Fibroblast of lung (primary cell): ENCODE results near the gene MPP2. TPM values are rescaled to one million over a fixed set of nuclear protein-coding genes. Genes with fewer than 3 reads are reported as not detected.

Source experiments
- DNase-seq, 2 donors: peaks; one replicate each; pipeline versions ENCODE4 v3.0.0 to v3.0.0-alpha.2; 2010; ENCODE audit warnings: low read depth in 2 of 2
- H2AFZ ChIP-seq: 2 replicates; pipeline ENCODE4 v1.5.1; 2012; ENCODE audit warnings: low read length, control low read depth, inconsistent platforms
- H3K27ac ChIP-seq: 2 replicates; pipeline ENCODE4 v1.5.1; 2011; ENCODE audit warnings: low read length, control low read depth; ENCODE audit not compliant: insufficient read depth
- H3K27me3 ChIP-seq: 2 replicates; pipeline ENCODE4 v1.5.1; 2011; ENCODE audit warnings: mild to moderate bottlenecking, low read length; ENCODE audit not compliant: control insufficient read depth, insufficient read depth
- H3K36me3 ChIP-seq: 2 replicates; pipeline ENCODE4 v1.5.1; 2011; ENCODE audit warnings: low read length; ENCODE audit not compliant: control insufficient read depth, insufficient read depth
- H3K4me1 ChIP-seq: 2 replicates; pipeline ENCODE4 v1.5.1; 2011; ENCODE audit warnings: low read length; ENCODE audit not compliant: control insufficient read depth, insufficient read depth; ENCODE audit errors: extremely low read depth
- H3K4me2 ChIP-seq: 2 replicates; pipeline ENCODE4 v1.5.1; 2011; ENCODE audit warnings: low read length, control low read depth; ENCODE audit not compliant: insufficient read depth; ENCODE audit errors: extremely low read depth
- H3K4me3 ChIP-seq, 4 experiments: fragments of 200-600 bp in 1 of 4; sonication (generic) in 1 of 4; replicated peaks in 1 of 4; 2 replicates each; pipeline ENCODE4 v1.5.1; 2011 to 2016; ENCODE audit warnings: low read length in 4 of 4, low read depth in 3 of 4, mild to moderate bottlenecking in 3 of 4, control low read depth in 2 of 4, inconsistent platforms in 1 of 4, mixed read lengths in 1 of 4; ENCODE audit not compliant: insufficient read depth in 1 of 4; ENCODE audit errors: control extremely low read depth in 1 of 4
- H3K79me2 ChIP-seq: 2 replicates; pipeline ENCODE4 v1.5.1; 2012; ENCODE audit warnings: mild to moderate bottlenecking, low read length, inconsistent platforms; ENCODE audit not compliant: control insufficient read depth, insufficient read depth
- H3K9ac ChIP-seq: 2 replicates; pipeline ENCODE4 v1.5.1; 2011; ENCODE audit warnings: mild to moderate bottlenecking, low read length, control low read depth; ENCODE audit not compliant: insufficient read depth
- H3K9me3 ChIP-seq: 2 replicates; pipeline ENCODE4 v1.5.1; 2012; ENCODE audit warnings: low read depth, low read length; ENCODE audit not compliant: control insufficient read depth, insufficient read depth
- H4K20me1 ChIP-seq: 2 replicates; pipeline ENCODE4 v1.5.1; 2011; ENCODE audit warnings: low read length; ENCODE audit not compliant: control insufficient read depth, insufficient read depth; ENCODE audit errors: extremely low read depth
- EZH2 ChIP-seq: IDR thresholded peaks from 2 replicates; pipeline ENCODE4 v1.5.1; 2012; ENCODE audit warnings: low read length, control low read depth, mild to moderate bottlenecking; ENCODE audit errors: missing control alignments
- polyA plus RNA-seq, 2 donors: library from polyadenylated mRNA; depleted of rRNA in 1 of 2; stranded (reverse) in 1 of 2; unstranded in 1 of 2; fragments of >200 nt; gene quantifications; 2 replicates each; pipeline ENCODE4 v1.2.1, GENCODE V29; 2011 to 2012; ENCODE audit warnings: missing spikeins in 1 of 2
- total RNA-seq: library from RNA; depleted of rRNA; stranded (reverse); fragments of >200 nt; gene quantifications from 2 replicates; pipeline ENCODE4 v1.2.1, GENCODE V29; 2014
- TF ChIP-seq, protein P1 (sequence below), 2 donors: IDR thresholded peaks in 1 of 2; conservative IDR thresholded peaks in 1 of 2; 1 replicate in 1 of 2; 2 replicates in 1 of 2; pipeline ENCODE4 v1.5.1; 2011 to 2012; ENCODE audit warnings: low read length in 2 of 2, control low read depth in 1 of 2, inconsistent platforms in 1 of 2, low read depth in 1 of 2, mild to moderate bottlenecking in 1 of 2

MPP2 gene
- total and polyA plus RNA-seq, 2 donors (not counting 1 experiment from before 2014, with no cell fraction given): 1.2 to 2.1 TPM

DNA sequence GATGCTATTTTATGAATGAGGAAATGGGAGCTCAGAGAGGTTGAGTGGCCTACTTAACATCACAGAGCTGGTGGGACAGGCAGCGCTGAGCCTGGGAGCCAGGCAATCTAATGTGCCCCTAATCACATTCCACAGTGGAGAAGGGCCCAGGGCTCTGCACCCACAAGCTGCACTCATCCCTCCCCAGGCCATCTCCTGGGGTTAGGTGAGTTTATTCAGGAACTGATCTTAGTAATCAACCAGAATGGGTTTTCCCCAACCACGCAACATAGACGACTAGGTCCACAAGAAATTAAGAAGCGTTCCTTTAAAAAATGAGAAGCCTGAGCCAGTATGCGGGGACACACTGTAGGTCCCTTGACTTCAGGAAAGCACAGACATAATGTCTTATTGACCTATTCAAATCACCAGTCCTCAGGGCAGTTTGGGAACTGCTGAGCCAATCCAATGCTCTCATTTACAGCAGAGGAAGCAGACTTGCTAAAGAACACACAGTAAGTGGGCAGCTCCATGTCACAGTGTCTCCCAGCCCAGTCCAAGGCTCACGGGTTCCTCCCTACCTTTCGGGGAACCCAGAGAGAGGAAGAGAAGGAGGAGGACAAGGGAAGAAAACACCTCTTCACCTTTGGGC lies 76.7 kb downstream of the MPP2 start:
- no peak overlapping the region for H3K4me3 ChIP-seq
- H3K27me3 ChIP-seq: no peaks in the 10 kb centered on the region
- peaks cover 22% of the 10 kb centered on the region for H3K36me3 ChIP-seq
- H3K27ac ChIP-seq: no peak overlapping the region
- H3K4me2 ChIP-seq: no peak overlapping the region
- no peak overlapping the region for H3K9ac ChIP-seq
- peaks cover 8% of the 10 kb centered on the region for H3K4me1 ChIP-seq
- no peaks in the 10 kb centered on the region for H4K20me1 ChIP-seq
- no peak for TF ChIP-seq EZH2
- TF ChIP-seq, protein P1, sequence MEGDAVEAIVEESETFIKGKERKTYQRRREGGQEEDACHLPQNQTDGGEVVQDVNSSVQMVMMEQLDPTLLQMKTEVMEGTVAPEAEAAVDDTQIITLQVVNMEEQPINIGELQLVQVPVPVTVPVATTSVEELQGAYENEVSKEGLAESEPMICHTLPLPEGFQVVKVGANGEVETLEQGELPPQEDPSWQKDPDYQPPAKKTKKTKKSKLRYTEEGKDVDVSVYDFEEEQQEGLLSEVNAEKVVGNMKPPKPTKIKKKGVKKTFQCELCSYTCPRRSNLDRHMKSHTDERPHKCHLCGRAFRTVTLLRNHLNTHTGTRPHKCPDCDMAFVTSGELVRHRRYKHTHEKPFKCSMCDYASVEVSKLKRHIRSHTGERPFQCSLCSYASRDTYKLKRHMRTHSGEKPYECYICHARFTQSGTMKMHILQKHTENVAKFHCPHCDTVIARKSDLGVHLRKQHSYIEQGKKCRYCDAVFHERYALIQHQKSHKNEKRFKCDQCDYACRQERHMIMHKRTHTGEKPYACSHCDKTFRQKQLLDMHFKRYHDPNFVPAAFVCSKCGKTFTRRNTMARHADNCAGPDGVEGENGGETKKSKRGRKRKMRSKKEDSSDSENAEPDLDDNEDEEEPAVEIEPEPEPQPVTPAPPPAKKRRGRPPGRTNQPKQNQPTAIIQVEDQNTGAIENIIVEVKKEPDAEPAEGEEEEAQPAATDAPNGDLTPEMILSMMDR (conservative IDR thresholded peaks at IDR 0.05 in 1 of 2, IDR thresholded peaks at IDR 0.05 in 1 of 2; ENCODE audit: low read depth in 1 of 2, low read length in 2 of 2): no peak
- no peaks in the 10 kb centered on the region for H3K9me3 ChIP-seq
- DNase-seq: no peak
- no peaks in the 10 kb centered on the region for H3K79me2 ChIP-seq
- no peak overlapping the region for H2AFZ ChIP-seq

DNA sequence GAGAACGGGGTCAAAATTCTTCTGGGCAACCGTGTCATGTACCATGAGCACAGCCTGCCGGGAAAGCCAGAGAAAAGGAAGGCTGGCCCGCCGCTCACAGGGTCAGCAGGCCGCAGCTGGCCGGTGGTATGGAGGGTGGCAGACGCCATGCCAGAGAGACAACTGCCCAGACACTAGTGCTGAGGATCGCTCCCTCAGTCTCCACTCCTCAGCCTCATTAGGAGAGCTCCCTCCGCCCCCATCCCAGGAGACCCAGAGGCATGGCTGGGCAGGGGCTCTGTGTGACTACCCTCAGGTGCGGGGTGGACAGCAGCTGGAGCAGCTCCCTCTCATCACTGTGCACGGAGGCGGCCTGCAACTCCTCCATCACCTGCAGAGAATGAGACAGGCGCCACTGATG lies 77.6 kb downstream of the MPP2 start:
- Histone ChIP-seq H3K27me3 (no peaks in the 10 kb centered on the region), H3K9me3 (no peaks in the 10 kb centered on the region), H3K79me2 (no peaks in the 10 kb centered on the region), H3K27ac (no peak overlapping the region), H3K4me2 (no peak overlapping the region), H3K4me3 (no peak overlapping the region), H3K9ac (no peak overlapping the region), H3K36me3 (peaks cover 24% of the 10 kb centered on the region), H2AFZ (no peak overlapping the region), H3K4me1 (peaks cover 8% of the 10 kb centered on the region), H4K20me1 (no peaks in the 10 kb centered on the region)
- no peak for DNase-seq
- TF ChIP-seq, protein P1 (conservative IDR thresholded peaks at IDR 0.05 in 1 of 2, IDR thresholded peaks at IDR 0.05 in 1 of 2; ENCODE audit: low read depth in 1 of 2, low read length in 2 of 2): no peak
- no peak for TF ChIP-seq EZH2

DNA sequence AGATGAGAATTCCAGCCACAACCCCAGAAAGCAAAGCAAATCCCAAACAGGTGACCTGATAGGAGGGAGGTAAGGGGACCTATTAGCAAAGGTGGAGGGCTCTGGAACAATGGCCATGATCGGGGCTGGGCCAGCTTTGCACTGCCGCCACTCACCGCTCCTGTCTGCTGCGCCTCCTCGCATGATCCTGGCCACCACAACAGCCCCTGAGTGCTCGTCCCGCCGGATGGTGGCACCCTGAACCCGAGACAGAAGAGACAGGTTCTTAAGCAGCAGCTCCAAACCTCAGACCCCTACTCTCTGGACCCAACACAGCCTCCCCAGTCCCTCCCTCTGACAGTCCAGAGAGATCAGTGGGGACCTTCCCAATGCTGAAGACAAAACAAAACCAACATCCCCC lies 79.7 kb downstream of the MPP2 start:
- H4K20me1 ChIP-seq: no peaks in the 10 kb centered on the region
- TF ChIP-seq, protein P1 (conservative IDR thresholded peaks at IDR 0.05 in 1 of 2, IDR thresholded peaks at IDR 0.05 in 1 of 2; ENCODE audit: low read depth in 1 of 2, low read length in 2 of 2): no peak
- no peak overlapping the region for H3K4me3 ChIP-seq
- peaks cover 3% of the 10 kb centered on the region for H3K4me1 ChIP-seq
- no peak overlapping the region for H3K4me2 ChIP-seq
- no peaks in the 10 kb centered on the region for H3K9me3 ChIP-seq
- no peaks in the 10 kb centered on the region for H3K27me3 ChIP-seq
- no peak for DNase-seq
- H2AFZ ChIP-seq: no peak overlapping the region
- H3K79me2 ChIP-seq: no peaks in the 10 kb centered on the region
- peaks cover 24% of the 10 kb centered on the region for H3K36me3 ChIP-seq
- H3K27ac ChIP-seq: no peak overlapping the region
- no peak overlapping the region for H3K9ac ChIP-seq
